Measurements from ENCODE around the gene BORCS8. TPM values are rescaled to one million over a fixed set of nuclear protein-coding genes. Genes with fewer than 3 reads are reported as not detected.
A peak's percentile ranks its signal among the peaks of the same experiment; 100 is the strongest.

The BORCS8 gene
- total RNA-seq, 4 donors from 2014 or later = 9.4 to 28.8 (median 14.7) TPM

GRCh38 chr19:19145281-19145680 lies 46.7 kb downstream of the BORCS8 start:
- peaks cover 0 to 10% (median 3%) of the 10 kb centered on the region in 3 donors for H3K4me1 ChIP-seq
- H3K27me3 ChIP-seq = peaks cover 7% of the 10 kb centered on the region
- no peaks in the 10 kb centered on the region for H3K9me3 ChIP-seq
- H3K36me3 ChIP-seq = peaks cover 0 to 36% of the 10 kb centered on the region in 2 donors
- no peak overlapping the region for H3K4me3 ChIP-seq
- peak overlapping the region in 1 of 4 donors; percentile 29 for H3K27ac ChIP-seq
- TF ChIP-seq EP300 (IDR thresholded peaks at IDR 0.05) (no peak), POLR2AphosphoS5 (IDR thresholded peaks at IDR 0.05) (no peak), CTCF (IDR thresholded peaks at IDR 0.05) (no peak), POLR2A (IDR thresholded peaks at IDR 0.05) (no peak)
- WGBS, 2 donors (ENCODE audit: low coverage in 1 of 2) = 60% methylated on average over 1 of the region's 17 CpGs; no CpG with 5 or more reads in 1 of the 2 donors
- no peak for ATAC-seq

DNA sequence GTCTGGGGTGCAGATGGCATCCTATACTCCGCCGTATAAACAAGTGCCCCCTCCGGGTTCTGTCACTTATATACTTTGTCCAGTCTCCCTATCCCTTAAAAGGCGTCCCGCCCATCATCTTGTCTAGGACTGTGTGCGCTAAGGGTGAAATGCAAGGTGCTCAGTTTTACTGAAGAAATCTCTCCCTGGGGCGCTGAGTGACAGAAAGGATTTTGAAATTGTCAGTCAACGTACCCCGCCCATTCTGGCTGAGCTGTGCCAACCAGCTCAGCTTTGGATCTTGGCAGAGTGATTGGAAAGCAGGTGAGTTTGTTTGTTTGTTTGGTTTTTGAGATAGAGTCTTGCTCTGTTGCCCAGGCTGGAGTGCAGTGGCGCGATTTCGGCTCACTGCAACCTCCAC lies 49.6 kb downstream of the BORCS8 start:
- TF ChIP-seq CTCF (IDR thresholded peaks at IDR 0.05) (no peak), POLR2A (IDR thresholded peaks at IDR 0.05) (no peak), POLR2AphosphoS5 (IDR thresholded peaks at IDR 0.05) (no peak), EP300 (IDR thresholded peaks at IDR 0.05) (no peak)

GRCh38 chr19:19140476-19140875 lies 51.5 kb downstream of the BORCS8 start:
- 53 to 67% methylated on average over 2 of the region's 5 CpGs for WGBS, 2 donors (ENCODE audit: low coverage in 1 of 2)
- Histone ChIP-seq H3K4me3 (no peak overlapping the region), H3K4me1 (peaks cover 0 to 20% (median 7%) of the 10 kb centered on the region in 3 donors), H3K27me3 (peaks cover 8% of the 10 kb centered on the region), H3K9me3 (no peaks in the 10 kb centered on the region), H3K27ac (no peak overlapping the region), H3K36me3 (no peaks in the 10 kb centered on the region)
- no peak for ATAC-seq
- TF ChIP-seq CTCF (IDR thresholded peaks at IDR 0.05) = no peak
- no peak for TF ChIP-seq POLR2A (IDR thresholded peaks at IDR 0.05)
- TF ChIP-seq POLR2AphosphoS5 (IDR thresholded peaks at IDR 0.05) = no peak
- TF ChIP-seq EP300 (IDR thresholded peaks at IDR 0.05) = no peak

More for the DNA sequence above, 49.6 kb downstream of the BORCS8 start:
- no peak overlapping the region for H3K27ac ChIP-seq
- peaks cover 8% of the 10 kb centered on the region for H3K27me3 ChIP-seq
- peaks cover 0 to 12% of the 10 kb centered on the region in 2 donors for H3K36me3 ChIP-seq
- H3K4me3 ChIP-seq = no peak overlapping the region
- ATAC-seq = no peak
- no peaks in the 10 kb centered on the region for H3K9me3 ChIP-seq
- 85 to 94% methylated on average over 3 to 9 of the region's 12 CpGs for WGBS, 2 donors (ENCODE audit: low coverage in 1 of 2)
- H3K4me1 ChIP-seq = peaks cover 0 to 21% (median 8%) of the 10 kb centered on the region in 3 donors

DNA sequence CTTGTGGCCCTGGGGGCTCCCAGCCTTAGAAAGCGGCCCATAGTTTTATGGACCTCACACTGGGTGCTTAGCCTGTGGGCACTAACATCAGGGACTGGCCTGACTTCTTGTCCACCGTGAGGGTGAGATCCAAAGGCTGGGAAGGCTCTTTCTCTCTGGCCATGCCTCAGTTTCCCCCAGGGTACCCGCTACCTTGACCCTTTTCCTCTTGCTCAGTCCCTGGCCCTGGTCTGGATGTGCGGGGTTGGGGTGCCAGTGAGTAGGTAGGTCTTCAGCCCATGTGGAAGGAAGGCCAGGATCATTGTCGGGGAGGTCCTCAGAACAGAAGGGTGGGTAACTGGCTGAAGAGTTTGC lies 52.1 kb downstream of the BORCS8 start:
- TF ChIP-seq CTCF (IDR thresholded peaks at IDR 0.05) = peak in 1 of 4 experiments; percentile 2
- no peak for TF ChIP-seq EP300 (IDR thresholded peaks at IDR 0.05)
- Histone ChIP-seq H3K36me3 (no peaks in the 10 kb centered on the region), H3K27ac (no peak overlapping the region), H3K9me3 (no peaks in the 10 kb centered on the region), H3K4me3 (no peak overlapping the region), H3K27me3 (peaks cover 8% of the 10 kb centered on the region), H3K4me1 (peaks cover 0 to 21% (median 7%) of the 10 kb centered on the region in 3 donors)
- no peak for ATAC-seq
- WGBS, 2 donors (ENCODE audit: low coverage in 1 of 2) = 0 to 27% methylated on average over 2 to 3 of the region's 5 CpGs

DNA sequence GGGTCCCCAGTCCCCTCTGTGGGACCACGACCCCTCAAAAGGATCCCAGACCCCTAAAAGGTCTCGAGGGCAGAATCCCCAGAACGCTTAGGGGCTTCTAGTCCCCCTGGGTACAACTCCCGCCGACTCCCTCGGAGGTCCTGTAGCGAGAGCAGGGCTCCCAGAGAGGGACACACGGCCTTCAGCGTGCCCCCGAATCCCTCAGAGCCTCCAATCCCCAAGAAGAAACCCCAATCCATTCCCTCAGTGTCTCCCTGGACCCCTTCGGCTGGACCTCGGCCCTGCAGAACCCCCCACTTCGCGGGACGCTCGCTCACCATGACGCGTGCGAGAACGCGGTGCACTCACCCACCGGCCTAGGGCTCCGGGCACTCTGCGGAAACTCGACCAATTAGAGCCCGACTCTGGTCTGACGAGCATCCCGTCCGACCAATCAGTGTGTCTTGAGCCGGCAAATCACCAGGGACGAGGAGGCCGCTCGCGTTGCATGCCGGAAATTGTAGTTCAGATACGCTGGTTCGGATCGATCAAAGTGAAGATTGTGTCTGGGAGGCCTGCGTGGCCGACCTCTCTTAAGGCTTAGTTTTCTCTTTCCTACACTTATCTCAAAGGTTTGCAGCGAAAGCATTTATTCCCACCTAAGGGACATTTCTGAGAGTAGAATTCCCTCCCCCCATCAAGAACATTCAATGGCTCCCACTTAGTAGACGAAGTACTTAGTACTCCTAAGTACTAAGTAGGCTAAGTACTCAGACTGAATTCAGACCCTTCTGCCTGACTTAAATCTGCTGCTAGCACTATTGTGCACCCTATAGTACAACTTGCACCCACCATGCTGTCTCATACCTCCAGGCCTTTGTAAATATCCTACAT lies 53.6 kb downstream of the BORCS8 start, which contains the start of gene TMEM161A:
TSS of gene TMEM161A (minus strand) at position 370 of the 873 bp plus-strand sequence. CDS start at position 320, 50 bp downstream.
- Histone ChIP-seq H3K27me3 (peaks cover 8% of the 10 kb centered on the region), H3K36me3 (no peaks in the 10 kb centered on the region), H3K4me1 (peaks cover 0 to 25% (median 7%) of the 10 kb centered on the region in 3 donors), H3K9me3 (no peaks in the 10 kb centered on the region), H3K4me3 (peak within 1 kb of the TSS; percentile 72 to 85), H3K27ac (peak within 1 kb of the TSS; percentile 41 to 82 (median 72))
- TF ChIP-seq POLR2A (IDR thresholded peaks at IDR 0.05) = peak; percentile 36 to 53
- peak; percentile 66 for TF ChIP-seq POLR2AphosphoS5 (IDR thresholded peaks at IDR 0.05)
- no peak for TF ChIP-seq EP300 (IDR thresholded peaks at IDR 0.05)
- TF ChIP-seq CTCF (IDR thresholded peaks at IDR 0.05) = no peak
- ATAC-seq = peak; percentile 100
- WGBS, 2 donors (ENCODE audit: low coverage in 1 of 2) = 5 to 7% methylated on average over 6 to 21 of the region's 42 CpGs

Measured in gastroesophageal sphincter (tissue), 4 donors.